Mesodermal cell (in vitro differentiated cells): ENCODE results near the gene UBE2D2.
"Not testable (repeated sequence)": the region's sequence is repeated elsewhere in the genome, so short reads cannot be mapped to it uniquely, and the experiment has no call there.

Source experiments
- H3K27ac ChIP-seq: 2 replicates; pipeline ENCODE4 v1.7.0; 2013; ENCODE audit warnings: mild to moderate bottlenecking, low read depth, low read length, moderate library complexity; ENCODE audit not compliant: severe bottlenecking
- H3K36me3 ChIP-seq: 2 replicates; pipeline ENCODE4 v1.7.1; 2013; ENCODE audit warnings: mild to moderate bottlenecking, low read length, moderate library complexity; ENCODE audit not compliant: control insufficient read depth, insufficient read depth
- H3K4me1 ChIP-seq: one replicate; pipeline ENCODE4 v1.7.1; 2013; ENCODE audit warnings: mild to moderate bottlenecking, low read length; ENCODE audit not compliant: insufficient read depth, control insufficient read depth, poor library complexity, severe bottlenecking
- H3K4me3 ChIP-seq: 2 replicates; pipeline ENCODE4 v1.7.0; 2013; ENCODE audit warnings: low read length, control low read depth, mild to moderate bottlenecking; ENCODE audit not compliant: insufficient read depth, poor library complexity, severe bottlenecking; ENCODE audit errors: extremely low read depth
- H3K9me3 ChIP-seq: 2 replicates; pipeline ENCODE4 v1.7.1; 2013; ENCODE audit warnings: mild to moderate bottlenecking, low read length, moderate library complexity; ENCODE audit not compliant: control insufficient read depth
- WGBS, 2 experiments: methylation state at CpG; one replicate each; pipeline ENCODE4 v1.1.5; 2013; ENCODE audit warnings: missing lambda C conversion rate in 2 of 2; ENCODE audit not compliant: insufficient coverage in 2 of 2; 5-methylcytosine and 5-hydroxymethylcytosine counted together

UBE2D2 gene

GRCh38 chr5:139569270-139569955 is 8.3 kb downstream of the UBE2D2 start:
- H3K9me3 ChIP-seq: no peaks in the 10 kb centered on the region
- 100% methylated on average over 1 to 2 of the region's 2 CpGs for WGBS, 2 experiments
- H3K36me3 ChIP-seq: peaks cover 57% of the 10 kb centered on the region
- H3K4me1 ChIP-seq: peaks cover 12% of the 10 kb centered on the region
- H3K27ac ChIP-seq: no peak overlapping the region
- H3K4me3 ChIP-seq: no peak overlapping the region

DNA sequence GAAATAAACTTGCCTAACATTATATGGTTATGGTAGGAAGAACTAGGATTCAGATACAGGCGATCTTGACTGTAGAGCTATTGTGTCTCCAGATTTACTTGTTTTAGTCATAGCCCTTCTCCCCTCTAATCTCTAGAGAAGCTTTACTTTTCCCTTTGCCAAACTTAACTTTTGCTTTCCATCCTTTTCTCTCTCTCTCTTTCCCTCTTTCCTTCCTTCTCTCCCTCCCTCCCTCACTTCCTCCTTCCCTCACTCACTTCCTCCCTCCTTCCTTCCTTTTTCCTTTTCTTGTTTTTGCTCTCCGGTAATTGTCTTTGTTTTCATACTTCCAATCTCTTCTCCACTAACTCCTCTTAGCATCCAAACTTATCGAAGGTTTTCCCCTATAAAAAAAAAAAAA is 10.4 kb downstream of the UBE2D2 start:
- Histone ChIP-seq H3K4me3 (no peak overlapping the region), H3K27ac (no peak overlapping the region), H3K4me1 (peaks cover 2% of the 10 kb centered on the region), H3K9me3 (no peaks in the 10 kb centered on the region), H3K36me3 (peaks cover 61% of the 10 kb centered on the region)
- WGBS, 2 experiments: 94 to 100% methylated on average over 2 of the region's 3 CpGs

GRCh38 chr5:139571966-139572365 is 10.8 kb downstream of the UBE2D2 start:
- Histone ChIP-seq H3K36me3 (peaks cover 62% of the 10 kb centered on the region), H3K4me1 (peaks cover 3% of the 10 kb centered on the region), H3K27ac (no peak overlapping the region), H3K9me3 (no peaks in the 10 kb centered on the region), H3K4me3 (no peak overlapping the region)
- no CpG with 5 or more reads among the region's 1 CpG for WGBS, 2 experiments

DNA sequence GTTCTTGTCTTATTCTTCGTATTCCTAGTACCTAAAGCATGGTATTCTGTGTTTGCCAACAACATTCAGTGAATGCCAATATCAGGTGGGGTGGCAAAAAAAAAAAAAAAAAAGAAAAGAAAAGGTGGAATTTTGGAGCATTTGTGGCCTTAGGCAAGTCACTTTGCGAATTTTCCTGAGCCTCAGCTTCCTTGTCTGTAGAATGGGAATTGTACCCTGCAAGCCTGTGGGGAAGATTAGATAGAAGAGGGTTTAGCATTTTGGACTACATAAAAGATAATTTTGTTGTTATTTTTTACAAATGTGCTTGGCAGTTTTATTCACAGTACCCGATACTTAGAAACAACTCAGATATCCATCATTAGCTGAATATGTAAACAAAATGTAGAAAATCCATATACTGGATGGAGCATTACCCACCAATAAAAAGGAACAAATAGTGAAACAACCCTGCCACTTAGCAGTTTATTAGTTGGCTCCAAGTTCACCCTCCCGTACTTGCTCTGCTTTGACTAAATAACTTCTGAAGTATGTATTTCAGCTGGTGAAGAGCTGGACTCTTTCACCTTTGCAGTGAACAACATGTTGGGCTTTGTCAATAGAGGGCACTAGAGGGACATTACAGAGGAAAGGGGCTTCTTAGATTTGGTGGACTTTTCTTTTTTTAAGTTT is 13.6 kb downstream of the UBE2D2 start:
- WGBS, 2 experiments: 100% methylated on average over 1 to 2 of the region's 4 CpGs
- Histone ChIP-seq H3K4me1 (peaks cover 3% of the 10 kb centered on the region), H3K27ac (peak overlapping the region; percentile 13), H3K36me3 (peaks cover 58% of the 10 kb centered on the region), H3K4me3 (no peak overlapping the region), H3K9me3 (no peaks in the 10 kb centered on the region)

DNA sequence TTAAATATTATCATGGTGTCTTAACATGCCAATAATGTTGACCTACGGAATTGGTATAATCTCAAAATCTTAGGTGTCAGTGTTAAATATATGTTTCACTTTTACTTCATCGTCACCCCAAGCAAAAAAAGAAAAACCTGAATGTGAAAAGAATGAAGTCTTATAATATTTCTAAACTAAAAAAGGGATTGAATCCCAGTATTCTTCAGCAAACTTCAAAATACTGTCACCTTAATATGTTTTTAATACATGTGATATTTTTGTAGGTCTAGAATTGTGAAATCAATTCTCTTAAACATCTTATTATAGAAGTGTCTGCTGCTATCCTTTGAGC is 14.1 kb downstream of the UBE2D2 start:
- no CpG with 5 or more reads among the region's 2 CpGs for WGBS, 2 experiments
- H3K4me1 ChIP-seq: peaks cover 3% of the 10 kb centered on the region
- no peak overlapping the region for H3K27ac ChIP-seq
- no peak overlapping the region for H3K4me3 ChIP-seq
- H3K9me3 ChIP-seq: no peaks in the 10 kb centered on the region
- peaks cover 60% of the 10 kb centered on the region for H3K36me3 ChIP-seq

- WGBS, 2 experiments: 100% methylated on average over 2 of the region's 4 CpGs
Observed at GRCh38 chr5:139575751-139576150, 14.6 kb downstream of the UBE2D2 start.

GRCh38 chr5:139577689-139578290 is 16.7 kb downstream of the UBE2D2 start:
- 100% methylated on average over 1 of the region's 5 CpGs; no CpG with 5 or more reads in 1 of the 2 experiments for WGBS, 2 experiments

More at GRCh38 chr5:139575751-139576150, 14.6 kb downstream of the UBE2D2 start:
- H3K9me3 ChIP-seq: no peaks in the 10 kb centered on the region
- H3K4me3 ChIP-seq: no peak overlapping the region
- peaks cover 3% of the 10 kb centered on the region for H3K4me1 ChIP-seq
- H3K27ac ChIP-seq: no peak overlapping the region
- H3K36me3 ChIP-seq: peaks cover 64% of the 10 kb centered on the region

GRCh38 chr5:139578325-139578724 is 17.2 kb downstream of the UBE2D2 start:
- H3K9me3 ChIP-seq: no peaks in the 10 kb centered on the region
- H3K27ac ChIP-seq: no peak overlapping the region
- H3K36me3 ChIP-seq: peaks cover 62% of the 10 kb centered on the region
- WGBS, 2 experiments: no CpG with 5 or more reads among the region's 2 CpGs
- no peak overlapping the region for H3K4me3 ChIP-seq
- peaks cover 3% of the 10 kb centered on the region for H3K4me1 ChIP-seq

More at GRCh38 chr5:139577689-139578290, 16.7 kb downstream of the UBE2D2 start:
- Histone ChIP-seq H3K4me1 (peaks cover 3% of the 10 kb centered on the region), H3K9me3 (no peaks in the 10 kb centered on the region), H3K4me3 (no peak overlapping the region), H3K27ac (no peak overlapping the region), H3K36me3 (peaks cover 61% of the 10 kb centered on the region)

GRCh38 chr5:139582181-139582580 is 21.0 kb downstream of the UBE2D2 start:
- H3K27ac ChIP-seq, H3K4me1 ChIP-seq, H3K9me3 ChIP-seq, H3K4me3 ChIP-seq: not testable (repeated sequence)
- WGBS, 2 experiments: 72 to 100% methylated on average over 3 of the region's 5 CpGs
- peaks cover 63% of the 10 kb centered on the region for H3K36me3 ChIP-seq

DNA sequence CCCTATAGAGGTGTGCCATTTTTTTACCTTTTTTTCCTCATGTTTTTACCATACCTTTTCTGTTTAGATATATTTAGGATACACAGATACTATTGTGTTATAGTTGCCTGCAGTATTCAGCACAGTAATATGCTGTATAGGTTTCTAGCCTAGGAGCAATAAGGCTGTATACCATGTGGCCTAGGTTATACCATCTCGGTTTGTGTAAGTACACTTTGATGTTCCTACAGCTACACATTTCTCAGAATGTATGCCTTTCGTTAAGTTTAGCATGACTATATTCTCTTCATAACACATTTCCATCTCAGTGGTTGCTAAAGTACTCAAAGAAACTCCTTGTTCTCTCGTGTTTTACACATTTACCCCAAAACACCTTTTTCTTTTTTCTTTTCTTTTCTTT is 23.0 kb downstream of the UBE2D2 start:
- no peaks in the 10 kb centered on the region for H3K4me1 ChIP-seq
- no peaks in the 10 kb centered on the region for H3K9me3 ChIP-seq
- no peak overlapping the region for H3K4me3 ChIP-seq
- no peak overlapping the region for H3K27ac ChIP-seq
- peaks cover 70% of the 10 kb centered on the region for H3K36me3 ChIP-seq
- 93 to 100% methylated on average over 3 of the region's 3 CpGs for WGBS, 2 experiments

DNA sequence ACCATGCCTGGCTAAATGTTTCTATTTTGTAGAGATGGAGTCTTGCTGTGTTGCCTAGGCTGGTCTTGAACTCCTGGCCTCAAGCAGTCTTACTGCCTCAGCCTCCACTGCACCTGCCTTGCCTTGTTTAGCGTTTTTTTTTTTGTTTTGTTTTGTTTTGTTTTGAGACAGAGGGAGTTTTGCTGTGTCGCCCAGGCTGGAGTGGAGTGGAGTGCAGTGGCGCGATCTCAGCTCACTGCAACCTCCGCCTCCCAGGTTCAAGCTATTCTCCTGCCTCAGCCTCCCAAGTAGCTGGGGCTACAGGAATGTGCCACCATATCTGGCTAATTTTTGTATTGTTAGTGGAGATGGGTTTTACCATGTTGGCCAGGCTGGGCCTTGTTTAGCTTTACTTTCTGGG is 27.0 kb downstream of the UBE2D2 start:
- not testable (repeated sequence) for H3K4me3 ChIP-seq, H3K4me1 ChIP-seq, H3K27ac ChIP-seq, H3K9me3 ChIP-seq
- H3K36me3 ChIP-seq: peaks cover 62% of the 10 kb centered on the region
- 100% methylated on average over 1 of the region's 5 CpGs for WGBS, 2 experiments
